PC-9 (cell line): Measurements from ENCODE around the gene MSN. TPM values are rescaled to one million over a fixed set of nuclear protein-coding genes. Genes with fewer than 3 reads are reported as not detected.

Source experiments
- BruUV-seq: library from RNA; stranded (reverse); fragments of 400-500 nt; replicated peaks from 2 replicates; lab custom pipeline; 2021; lab: Mats Ljungman, UMichigan
- CTCF ChIA-PET: fragments of 300-600 bp; sonication (Branson Sonifier 250); formaldehyde crosslinking; loops from one replicate; lab custom pipeline; 2022; ENCODE audit warnings: antibody characterized with exemption; lab: Charles Lee
- POLR2A ChIA-PET: fragments of 300-600 bp; sonication (Branson Sonifier 250); formaldehyde crosslinking; loops from one replicate; lab custom pipeline; 2022; ENCODE audit warnings: antibody characterized with exemption; ENCODE audit not compliant: unreplicated experiment; lab: Charles Lee
- DNase-seq, 2 experiments: peaks; one replicate each; pipeline versions ENCODE4 v3.0.0 to v3.0.0-alpha.2; 2015 to 2022; ENCODE audit warnings: mixed read lengths in 1 of 2
- H2AFZ ChIP-seq: fragments of 200-600 bp; sonication (generic); 2 replicates; pipeline ENCODE4 v1.8.1; 2017; ENCODE audit warnings: antibody characterized with exemption
- H3F3A ChIP-seq: fragments of 200-600 bp; sonication (generic); 2 replicates; pipeline ENCODE4 v1.8.1; 2017; ENCODE audit warnings: antibody characterized with exemption, mild to moderate bottlenecking, low read depth; ENCODE audit not compliant: insufficient read depth
- H3K27ac ChIP-seq: fragments of 200-600 bp; sonication (generic); 2 replicates; pipeline ENCODE4 v1.6.1; 2016; ENCODE audit warnings: mixed run types
- H3K27me3 ChIP-seq: fragments of 200-600 bp; sonication (generic); 2 replicates; pipeline ENCODE4 v1.6.1; 2016; ENCODE audit warnings: low read depth, mixed run types; ENCODE audit not compliant: insufficient read depth
- H3K36me3 ChIP-seq: fragments of 200-600 bp; sonication (generic); 2 replicates; pipeline ENCODE4 v1.6.1; 2016; ENCODE audit warnings: low read depth, mixed run types
- H3K4me1 ChIP-seq: fragments of 200-600 bp; sonication (generic); replicated peaks from 2 replicates; pipeline ENCODE4 v1.6.1; 2016; ENCODE audit warnings: mixed run types; ENCODE audit not compliant: insufficient read depth
- H3K4me2 ChIP-seq: fragments of 200-600 bp; sonication (generic); 2 replicates; pipeline ENCODE4 v1.6.1; 2017; ENCODE audit warnings: mixed run types
- H3K4me3 ChIP-seq: fragments of 200-600 bp; sonication (generic); 2 replicates; pipeline ENCODE4 v1.6.1; 2016; ENCODE audit warnings: mixed run types
- H3K79me2 ChIP-seq: fragments of 200-600 bp; sonication (generic); 2 replicates; pipeline ENCODE4 v1.6.1; 2017; ENCODE audit warnings: low read depth, mixed run types
- H3K9me2 ChIP-seq: fragments of 200-600 bp; sonication (generic); 2 replicates; pipeline ENCODE4 v1.8.1; 2017; ENCODE audit warnings: mild to moderate bottlenecking; ENCODE audit not compliant: insufficient read depth
- H3K9me3 ChIP-seq: fragments of 200-600 bp; sonication (generic); 2 replicates; pipeline ENCODE4 v1.8.1; 2016; ENCODE audit warnings: low read depth; ENCODE audit not compliant: insufficient read depth
- H4K20me1 ChIP-seq: fragments of 200-600 bp; sonication (generic); 2 replicates; pipeline ENCODE4 v1.8.1; 2017; ENCODE audit not compliant: insufficient read depth
- EZH2 ChIP-seq: fragments of 200-600 bp; sonication (generic); IDR thresholded peaks from 2 replicates; pipeline ENCODE4 v1.8.0; 2017; ENCODE audit warnings: antibody characterized with exemption, low read depth
- intact Hi-C: fragments of 100-400 bp; cut with micrococcal nuclease; formaldehyde crosslinking; loops from one replicate; pipeline ENCODE4 v1.10.0; 2022; ENCODE audit not compliant: unreplicated experiment
- total RNA-seq: library from RNA; stranded (reverse); gene quantifications from 2 replicates; pipeline ENCODE4 v1.2.3, GENCODE V29; 2021
- TF ChIP-seq, protein P1 (sequence below): fragments of 200-600 bp; sonication (generic); conservative IDR thresholded peaks from 2 replicates; pipeline ENCODE4 v1.6.1; 2017; ENCODE audit warnings: mixed run types, antibody characterized with exemption, mild to moderate bottlenecking, moderate library complexity

The MSN gene
- total RNA-seq, 1 experiment from 2014 or later = 235 TPM

DNA sequence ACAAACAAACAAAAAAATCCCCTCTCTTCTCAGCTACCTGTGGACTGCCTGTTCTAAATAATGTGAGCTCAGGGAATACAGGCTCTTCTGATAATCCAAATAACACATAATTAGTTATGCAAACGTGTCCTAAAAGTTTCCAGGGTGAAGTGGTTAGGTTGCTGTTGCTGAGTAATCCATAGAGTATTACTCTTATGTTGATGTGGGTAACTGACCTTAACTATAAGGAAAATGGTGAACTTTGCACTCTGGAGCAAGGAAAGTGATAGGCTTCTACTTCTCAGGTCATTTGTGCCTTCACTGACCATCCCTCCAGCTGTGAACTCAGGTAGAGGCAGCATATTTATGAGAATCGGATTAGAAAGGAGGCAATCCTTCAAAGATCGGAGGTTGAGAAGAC lies 19.9 kb downstream of the MSN start:
- Histone ChIP-seq H3F3A (no peaks in the 10 kb centered on the region), H3K27ac (no peak overlapping the region), H3K36me3 (0 out of 2 replicates have a peak, but pooled peaks cover 3% of the 10 kb centered on the region), H4K20me1 (no peaks in the 10 kb centered on the region), H2AFZ (no peak overlapping the region), H3K4me1 (peaks cover 17% of the 10 kb centered on the region), H3K4me3 (no peak overlapping the region), H3K4me2 (no peak overlapping the region), H3K27me3 (no peaks in the 10 kb centered on the region), H3K9me3 (no peaks in the 10 kb centered on the region), H3K79me2 (peaks cover 92% of the 10 kb centered on the region), H3K9me2 (no peaks in the 10 kb centered on the region)
- ChIA-PET POLR2A (no interaction called here), CTCF (interaction anchor here (0.6 kb wide), 1 partner anchor 49 kb away, joined by 6 read pairs; no protein-coding TSS in a partner anchor)
- intact Hi-C loops = no loop called here
- DNase-seq = no peak
- no TSS peak for BruUV-seq
- no peak for TF ChIP-seq EZH2
- TF ChIP-seq, protein P1, sequence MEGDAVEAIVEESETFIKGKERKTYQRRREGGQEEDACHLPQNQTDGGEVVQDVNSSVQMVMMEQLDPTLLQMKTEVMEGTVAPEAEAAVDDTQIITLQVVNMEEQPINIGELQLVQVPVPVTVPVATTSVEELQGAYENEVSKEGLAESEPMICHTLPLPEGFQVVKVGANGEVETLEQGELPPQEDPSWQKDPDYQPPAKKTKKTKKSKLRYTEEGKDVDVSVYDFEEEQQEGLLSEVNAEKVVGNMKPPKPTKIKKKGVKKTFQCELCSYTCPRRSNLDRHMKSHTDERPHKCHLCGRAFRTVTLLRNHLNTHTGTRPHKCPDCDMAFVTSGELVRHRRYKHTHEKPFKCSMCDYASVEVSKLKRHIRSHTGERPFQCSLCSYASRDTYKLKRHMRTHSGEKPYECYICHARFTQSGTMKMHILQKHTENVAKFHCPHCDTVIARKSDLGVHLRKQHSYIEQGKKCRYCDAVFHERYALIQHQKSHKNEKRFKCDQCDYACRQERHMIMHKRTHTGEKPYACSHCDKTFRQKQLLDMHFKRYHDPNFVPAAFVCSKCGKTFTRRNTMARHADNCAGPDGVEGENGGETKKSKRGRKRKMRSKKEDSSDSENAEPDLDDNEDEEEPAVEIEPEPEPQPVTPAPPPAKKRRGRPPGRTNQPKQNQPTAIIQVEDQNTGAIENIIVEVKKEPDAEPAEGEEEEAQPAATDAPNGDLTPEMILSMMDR = no peak

DNA sequence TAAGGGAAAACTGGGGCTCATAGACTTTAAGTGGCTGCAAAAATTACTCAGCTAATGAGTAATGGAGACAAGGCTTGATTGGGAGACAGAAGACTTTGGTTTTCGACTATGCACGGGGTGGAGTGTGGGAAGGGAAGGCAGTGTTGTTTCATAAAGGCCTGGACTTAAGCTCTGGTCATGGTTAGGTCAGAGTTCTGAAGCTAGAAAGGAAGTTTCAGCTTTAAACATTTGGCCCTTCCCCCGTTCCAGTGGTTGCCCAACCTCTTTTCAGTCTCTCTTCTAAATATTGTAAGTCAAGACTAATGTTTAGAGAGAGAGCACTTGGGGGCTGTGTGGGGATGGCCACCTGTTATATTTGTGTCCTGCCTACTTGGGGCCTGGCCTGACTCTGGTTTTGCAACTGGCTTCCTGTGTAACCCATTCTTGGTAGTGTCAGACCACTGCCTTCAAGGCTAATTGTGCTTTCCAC lies 21.0 kb downstream of the MSN start:
- Histone ChIP-seq H3K27me3 (no peaks in the 10 kb centered on the region), H3K36me3 (0 out of 2 replicates have a peak, but pooled peaks cover 3% of the 10 kb centered on the region), H3K9me2 (no peaks in the 10 kb centered on the region), H3K4me1 (peaks cover 17% of the 10 kb centered on the region), H3K4me2 (no peak overlapping the region), H3F3A (no peaks in the 10 kb centered on the region), H4K20me1 (no peaks in the 10 kb centered on the region), H3K79me2 (peaks cover 96% of the 10 kb centered on the region), H3K27ac (no peak overlapping the region; the same call in 1 of the 2 replicates), H2AFZ (no peak overlapping the region), H3K9me3 (no peaks in the 10 kb centered on the region), H3K4me3 (no peak overlapping the region)
- DNase-seq = no peak
- POLR2A ChIA-PET = no interaction called here
- intact Hi-C loops = no loop called here
- BruUV-seq = no TSS peak
- CTCF ChIA-PET = no interaction called here
- TF ChIP-seq EZH2 = no peak
- TF ChIP-seq, protein P1 = no peak

DNA sequence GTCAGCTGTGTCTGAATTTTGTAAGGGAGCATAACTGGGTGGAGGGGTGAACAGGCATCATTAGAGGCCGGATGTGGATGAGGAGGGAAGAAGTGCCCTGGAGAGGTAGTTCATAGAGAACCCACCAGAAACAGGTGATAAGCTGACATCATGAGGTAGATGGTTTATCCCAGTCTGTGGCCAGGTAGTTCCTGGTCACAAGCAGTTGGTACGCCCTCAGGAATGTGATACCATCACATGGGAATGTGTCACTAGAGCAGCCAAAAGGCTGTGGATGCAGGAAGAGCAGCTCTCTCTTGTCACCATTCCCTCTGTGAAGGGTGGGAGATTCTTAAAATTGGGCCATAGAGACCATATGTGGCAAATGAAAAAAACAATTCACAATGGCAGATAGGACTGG lies 21.9 kb downstream of the MSN start:
- H3K9me2 ChIP-seq = no peaks in the 10 kb centered on the region
- H3K4me1 ChIP-seq = peaks cover 17% of the 10 kb centered on the region
- H3K9me3 ChIP-seq = no peaks in the 10 kb centered on the region
- H3K4me3 ChIP-seq = no peak overlapping the region
- 0 out of 2 replicates have a peak, but pooled peaks cover 3% of the 10 kb centered on the region for H3K36me3 ChIP-seq
- H3K4me2 ChIP-seq = no peak overlapping the region
- H4K20me1 ChIP-seq = no peaks in the 10 kb centered on the region
- ChIA-PET POLR2A (no interaction called here), CTCF (no interaction called here)
- intact Hi-C loops = no loop called here
- TF ChIP-seq, protein P1 = no peak
- no peak for TF ChIP-seq EZH2
- DNase-seq = peak; percentile 8 to 48
- H3F3A ChIP-seq = no peaks in the 10 kb centered on the region
- H2AFZ ChIP-seq = no peak overlapping the region
- peaks cover 97% of the 10 kb centered on the region for H3K79me2 ChIP-seq
- no TSS peak for BruUV-seq
- 0 out of 2 replicates have a peak overlapping the region, but pooled peaks have one; percentile 19 for H3K27ac ChIP-seq
- H3K27me3 ChIP-seq = no peaks in the 10 kb centered on the region
